GM18873 (cell line): ENCODE measurements around the gene PDIA3.
"Not testable (repeated sequence)": the region's sequence is repeated elsewhere in the genome, so short reads cannot be mapped to it uniquely, and the experiment has no call there.

Experiments
- ATAC-seq: cut with Tn5 transposase; IDR thresholded peaks from one replicate; pipeline ENCODE4 v1.9.1; 2021; ENCODE audit warnings: mild to moderate bottlenecking, moderate library complexity, moderate number of reproducible peaks; ENCODE audit not compliant: unreplicated experiment, low FRiP score

PDIA3 gene

DNA sequence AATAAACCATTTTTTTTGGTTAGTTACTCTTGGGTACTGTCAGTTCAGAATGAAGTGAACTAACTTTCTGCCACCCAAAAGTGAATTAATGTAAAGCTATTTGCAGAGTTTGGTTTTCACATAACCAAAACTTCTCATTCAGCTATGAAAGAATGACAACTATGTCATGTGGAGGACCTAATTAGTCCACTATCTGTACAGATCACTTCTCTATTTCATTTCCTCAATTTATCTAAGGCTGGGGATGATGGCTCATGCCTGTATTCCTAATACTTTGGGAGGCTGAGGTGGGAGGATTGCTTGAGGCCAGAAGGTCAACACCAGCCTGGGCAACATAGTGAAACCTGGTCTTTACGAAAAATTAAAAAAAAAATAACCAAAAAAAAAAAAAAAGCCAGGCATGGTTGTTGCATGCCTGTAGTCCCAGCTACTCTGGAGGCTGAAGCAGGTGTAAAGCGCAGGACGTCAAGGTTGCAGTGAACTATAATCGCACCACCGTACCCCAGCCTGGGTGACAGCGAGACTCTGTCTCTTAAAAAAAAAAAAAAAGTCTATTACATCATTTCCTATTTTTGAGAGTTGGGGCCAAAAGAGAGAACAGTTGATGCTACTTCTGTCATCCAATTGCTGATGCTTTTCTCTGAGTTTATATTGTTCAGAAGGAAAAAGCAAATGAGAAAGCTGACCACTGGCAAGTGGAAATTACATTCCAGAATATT, 62.9 kb downstream of the PDIA3 start:
- no peak for ATAC-seq

DNA sequence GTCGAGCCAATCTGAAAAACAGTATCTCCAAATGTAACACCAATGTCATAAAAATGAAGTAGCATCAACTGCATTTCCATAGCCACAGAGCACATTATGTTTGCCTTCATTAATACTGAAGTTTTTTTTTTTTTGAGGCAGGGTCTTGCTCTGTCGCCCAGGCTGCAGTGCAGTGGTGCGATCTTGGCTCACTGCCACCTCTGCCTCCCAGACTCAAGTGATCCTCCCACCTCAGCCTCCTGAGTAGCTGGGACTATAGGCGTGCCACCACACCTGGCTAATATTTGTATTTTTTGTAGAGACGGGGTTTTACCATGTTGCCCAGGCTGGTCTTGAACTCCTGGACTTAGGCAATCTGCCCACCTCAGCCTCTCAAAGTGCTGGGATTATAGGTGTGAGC, 68.8 kb downstream of the PDIA3 start:
- not testable (repeated sequence) for ATAC-seq

DNA sequence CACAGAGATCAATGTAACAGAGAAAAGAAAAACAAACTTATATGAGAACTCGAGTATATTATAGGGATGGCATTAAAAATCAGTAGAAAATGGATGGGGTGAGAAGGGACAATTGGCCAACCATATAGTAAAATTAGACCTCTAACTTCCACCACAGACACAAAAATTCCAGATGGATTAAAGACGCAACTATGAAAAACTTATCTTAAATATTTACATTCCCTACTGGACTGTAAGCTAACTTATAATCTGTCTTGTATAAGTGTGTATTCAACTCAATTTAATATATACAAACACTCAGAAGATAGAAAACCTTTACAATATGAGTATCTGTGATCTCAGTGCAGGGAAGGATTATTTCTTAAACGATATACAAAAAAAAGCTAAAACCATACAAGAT, 75.3 kb downstream of the PDIA3 start:
- no peak for ATAC-seq
